ENCODE data around the gene L1TD1. TPM values are rescaled to one million over a fixed set of nuclear protein-coding genes. Genes with fewer than 3 reads are reported as not detected.

The L1TD1 gene
- total RNA-seq, 2 donors from 2014 or later: 0.27 to 4.7 TPM

DNA sequence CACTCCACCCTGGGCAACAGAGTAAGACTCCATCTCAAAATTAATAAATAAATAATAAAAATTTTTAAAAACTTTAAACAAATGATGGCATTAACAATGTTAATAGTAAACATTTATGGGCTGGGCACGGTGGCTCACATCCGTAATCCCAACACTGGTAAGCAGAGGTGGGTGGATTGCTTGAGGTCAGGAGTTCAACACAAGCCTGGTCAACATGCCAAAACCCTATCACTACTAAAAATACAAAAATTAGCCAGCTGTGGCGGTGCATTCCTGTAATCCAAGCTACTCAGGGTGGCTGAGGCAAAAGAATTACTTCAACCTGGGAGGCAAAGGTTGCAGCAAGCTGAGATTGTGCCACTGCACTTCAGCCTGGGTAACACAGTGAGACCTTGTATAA is 9.0 kb upstream of the L1TD1 start:
- Histone ChIP-seq H3K36me3 (no peaks in the 10 kb centered on the region), H3K9me3 (no peaks in the 10 kb centered on the region), H3K27ac (no peak overlapping the region), H3K27me3 (replicated peaks; ENCODE audit: insufficient read depth) (no peaks in the 10 kb centered on the region), H3K4me1 (replicated peaks) (no peaks in the 10 kb centered on the region), H3K4me3 (no peak overlapping the region)
- no peak for DNase-seq (ENCODE audit: low spot score)
- intact Hi-C loops (cut with DNase I): no loop called here
- TF ChIP-seq, protein P1, sequence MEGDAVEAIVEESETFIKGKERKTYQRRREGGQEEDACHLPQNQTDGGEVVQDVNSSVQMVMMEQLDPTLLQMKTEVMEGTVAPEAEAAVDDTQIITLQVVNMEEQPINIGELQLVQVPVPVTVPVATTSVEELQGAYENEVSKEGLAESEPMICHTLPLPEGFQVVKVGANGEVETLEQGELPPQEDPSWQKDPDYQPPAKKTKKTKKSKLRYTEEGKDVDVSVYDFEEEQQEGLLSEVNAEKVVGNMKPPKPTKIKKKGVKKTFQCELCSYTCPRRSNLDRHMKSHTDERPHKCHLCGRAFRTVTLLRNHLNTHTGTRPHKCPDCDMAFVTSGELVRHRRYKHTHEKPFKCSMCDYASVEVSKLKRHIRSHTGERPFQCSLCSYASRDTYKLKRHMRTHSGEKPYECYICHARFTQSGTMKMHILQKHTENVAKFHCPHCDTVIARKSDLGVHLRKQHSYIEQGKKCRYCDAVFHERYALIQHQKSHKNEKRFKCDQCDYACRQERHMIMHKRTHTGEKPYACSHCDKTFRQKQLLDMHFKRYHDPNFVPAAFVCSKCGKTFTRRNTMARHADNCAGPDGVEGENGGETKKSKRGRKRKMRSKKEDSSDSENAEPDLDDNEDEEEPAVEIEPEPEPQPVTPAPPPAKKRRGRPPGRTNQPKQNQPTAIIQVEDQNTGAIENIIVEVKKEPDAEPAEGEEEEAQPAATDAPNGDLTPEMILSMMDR (IDR thresholded peaks at IDR 0.05): no peak
- TF ChIP-seq POLR2AphosphoS5 (IDR thresholded peaks at IDR 0.05) (no peak), POLR2A (IDR thresholded peaks at IDR 0.05) (no peak)
- 82% methylated on average over 3 of the region's 3 CpGs for WGBS

DNA sequence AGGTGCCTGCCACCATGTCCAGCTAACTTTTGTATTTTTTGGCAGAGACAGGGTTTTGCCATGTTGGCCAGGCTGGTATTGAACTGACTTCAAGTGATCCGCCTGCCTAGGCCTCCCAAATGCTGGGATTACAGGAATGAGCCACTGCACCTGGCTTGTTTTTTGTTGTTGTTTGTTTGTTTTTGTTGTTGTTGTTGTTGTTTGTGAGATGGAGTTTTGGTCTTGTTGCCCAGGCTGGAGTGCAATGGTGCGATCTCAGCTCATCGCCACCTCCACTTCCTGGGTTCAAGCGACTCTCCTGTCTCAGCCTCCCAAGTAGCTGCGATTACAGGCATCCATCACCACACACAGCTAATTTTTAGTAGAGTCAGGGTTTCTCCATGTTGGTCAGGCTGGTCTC is 7.1 kb upstream of the L1TD1 start:
- Histone ChIP-seq H3K36me3 (no peaks in the 10 kb centered on the region), H3K27me3 (replicated peaks; ENCODE audit: insufficient read depth) (no peaks in the 10 kb centered on the region), H3K4me3 (no peak overlapping the region), H3K4me1 (replicated peaks) (no peaks in the 10 kb centered on the region), H3K9me3 (no peaks in the 10 kb centered on the region), H3K27ac (no peak overlapping the region)
- intact Hi-C loops (cut with DNase I): no loop called here
- no peak for DNase-seq (ENCODE audit: low spot score)
- TF ChIP-seq POLR2A (IDR thresholded peaks at IDR 0.05) (no peak), POLR2AphosphoS5 (IDR thresholded peaks at IDR 0.05) (no peak)
- TF ChIP-seq, protein P1 (IDR thresholded peaks at IDR 0.05): no peak
- WGBS: 95% methylated on average over 5 of the region's 5 CpGs

DNA sequence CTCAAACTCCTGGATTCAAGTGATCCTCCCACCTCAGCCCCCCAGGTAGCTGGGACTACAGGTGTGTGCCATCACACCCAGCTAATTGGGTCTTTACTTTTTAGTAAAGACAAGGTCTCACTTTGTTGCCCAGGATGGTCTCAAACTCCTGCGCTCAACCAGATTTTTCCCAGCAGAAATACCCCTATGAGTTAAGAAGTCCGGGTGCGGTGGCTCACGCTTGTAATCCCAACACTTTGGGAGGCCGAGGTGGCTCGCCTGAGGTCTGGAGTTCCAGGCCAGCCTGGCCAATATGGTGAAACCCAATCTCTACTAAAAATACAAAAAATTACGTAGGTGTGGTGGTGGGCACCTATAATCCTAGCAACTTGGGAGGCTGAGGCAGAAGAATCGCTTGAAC is 6.5 kb upstream of the L1TD1 start:
- DNase-seq (ENCODE audit: low spot score): no peak
- Histone ChIP-seq H3K9me3 (no peaks in the 10 kb centered on the region), H3K27me3 (replicated peaks; ENCODE audit: insufficient read depth) (no peaks in the 10 kb centered on the region), H3K4me3 (no peak overlapping the region), H3K36me3 (no peaks in the 10 kb centered on the region), H3K27ac (no peak overlapping the region), H3K4me1 (replicated peaks) (no peaks in the 10 kb centered on the region)
- TF ChIP-seq POLR2AphosphoS5 (IDR thresholded peaks at IDR 0.05) (no peak), POLR2A (IDR thresholded peaks at IDR 0.05) (no peak)
- 97% methylated on average over 8 of the region's 8 CpGs for WGBS
- intact Hi-C loops (cut with DNase I): no loop called here

DNA sequence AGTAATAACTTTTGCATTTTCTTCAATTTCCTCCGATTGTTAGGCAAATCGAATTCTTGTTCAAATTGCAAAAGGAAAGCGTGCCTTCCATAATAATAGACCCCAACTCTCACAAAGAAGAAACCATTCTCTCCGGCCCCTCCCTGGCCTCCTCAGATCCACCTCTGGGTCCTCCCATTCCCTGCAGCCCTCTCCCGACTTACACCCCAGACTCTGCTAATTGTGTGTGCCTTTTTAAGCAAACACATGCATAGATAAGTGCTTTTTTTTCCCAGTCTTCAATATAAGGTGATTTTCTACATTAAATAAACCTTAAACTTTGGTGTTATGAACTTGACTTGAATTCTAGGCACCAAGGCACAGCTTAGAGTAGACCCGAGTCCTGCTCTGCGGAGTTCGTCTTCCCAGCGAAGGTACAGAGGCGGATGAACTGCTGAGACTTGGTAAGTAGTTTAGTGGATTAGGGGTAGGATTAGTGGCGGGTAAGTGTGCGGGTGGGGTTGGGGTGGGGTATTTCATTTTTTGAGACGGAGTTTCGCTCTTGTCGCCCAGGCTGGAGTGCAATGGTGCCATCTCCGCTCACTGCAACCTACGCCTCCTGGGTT is 1.5 kb downstream of the L1TD1 start:
- 90% methylated on average over 17 of the region's 17 CpGs for WGBS
- Histone ChIP-seq H3K27me3 (replicated peaks; ENCODE audit: insufficient read depth) (peaks cover 3% of the 10 kb centered on the region), H3K4me3 (no peak overlapping the region), H3K27ac (no peak overlapping the region), H3K36me3 (no peaks in the 10 kb centered on the region), H3K4me1 (replicated peaks) (no peaks in the 10 kb centered on the region), H3K9me3 (no peaks in the 10 kb centered on the region)
- DNase-seq (ENCODE audit: low spot score): no peak
- intact Hi-C loops (cut with DNase I): no loop called here
- TF ChIP-seq POLR2A (IDR thresholded peaks at IDR 0.05) (no peak), POLR2AphosphoS5 (IDR thresholded peaks at IDR 0.05) (no peak)
- TF ChIP-seq, protein P1 (IDR thresholded peaks at IDR 0.05): no peak

DNA sequence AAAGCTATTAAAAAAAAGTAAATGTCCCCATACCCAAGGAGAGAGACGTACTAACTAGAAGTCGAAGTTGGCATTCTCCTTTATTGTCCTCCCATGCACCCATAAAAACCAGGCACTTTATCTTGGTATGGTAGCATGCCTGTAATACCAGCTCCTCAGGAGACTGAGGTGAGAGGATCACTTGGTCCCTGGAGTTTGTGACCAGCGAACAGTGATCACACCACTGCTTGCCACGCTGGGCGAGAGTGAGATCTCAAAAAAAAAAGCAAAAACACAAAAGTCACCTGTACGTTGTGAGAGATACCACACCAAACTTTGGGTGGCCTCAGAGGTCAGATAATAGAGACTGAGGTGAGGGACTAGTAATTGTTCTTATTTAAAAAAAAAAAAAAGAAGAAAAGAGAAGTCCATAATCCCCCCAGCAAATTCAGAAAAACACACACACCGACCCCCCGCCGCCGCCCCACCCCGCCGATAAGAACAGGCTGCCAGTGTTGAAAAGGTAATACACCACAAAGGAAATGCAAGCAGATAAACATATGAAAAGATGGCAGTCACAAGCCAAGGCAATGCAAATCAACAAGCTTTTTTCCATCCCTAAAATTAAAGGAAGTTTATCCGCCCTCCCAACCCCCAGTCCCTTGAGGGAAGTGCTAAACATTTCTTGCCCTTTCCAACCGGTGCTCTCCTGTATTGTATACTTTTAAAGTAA is 3.6 kb downstream of the L1TD1 start:
- TF ChIP-seq POLR2A (IDR thresholded peaks at IDR 0.05) (no peak), POLR2AphosphoS5 (IDR thresholded peaks at IDR 0.05) (no peak)
- TF ChIP-seq, protein P1 (IDR thresholded peaks at IDR 0.05): no peak

More for the DNA sequence above, 3.6 kb downstream of the L1TD1 start:
- intact Hi-C loops (cut with DNase I): no loop called here
- Histone ChIP-seq H3K4me1 (replicated peaks) (no peaks in the 10 kb centered on the region), H3K27me3 (replicated peaks; ENCODE audit: insufficient read depth) (peaks cover 3% of the 10 kb centered on the region), H3K36me3 (no peaks in the 10 kb centered on the region), H3K27ac (no peak overlapping the region), H3K4me3 (no peak overlapping the region), H3K9me3 (no peaks in the 10 kb centered on the region)
- DNase-seq (ENCODE audit: low spot score): no peak
- 65% methylated on average over 14 of the region's 14 CpGs for WGBS
